GM19455 (cell line): ENCODE data around the gene TARBP1.
"Not testable (repeated sequence)": the region's sequence is repeated elsewhere in the genome, so short reads cannot be mapped to it uniquely, and the experiment has no call there.

Experiments used
- ATAC-seq: cut with Tn5 transposase; IDR thresholded peaks from one replicate; pipeline ENCODE4 v1.9.1; 2021; ENCODE audit not compliant: unreplicated experiment

TARBP1 gene, protein sequence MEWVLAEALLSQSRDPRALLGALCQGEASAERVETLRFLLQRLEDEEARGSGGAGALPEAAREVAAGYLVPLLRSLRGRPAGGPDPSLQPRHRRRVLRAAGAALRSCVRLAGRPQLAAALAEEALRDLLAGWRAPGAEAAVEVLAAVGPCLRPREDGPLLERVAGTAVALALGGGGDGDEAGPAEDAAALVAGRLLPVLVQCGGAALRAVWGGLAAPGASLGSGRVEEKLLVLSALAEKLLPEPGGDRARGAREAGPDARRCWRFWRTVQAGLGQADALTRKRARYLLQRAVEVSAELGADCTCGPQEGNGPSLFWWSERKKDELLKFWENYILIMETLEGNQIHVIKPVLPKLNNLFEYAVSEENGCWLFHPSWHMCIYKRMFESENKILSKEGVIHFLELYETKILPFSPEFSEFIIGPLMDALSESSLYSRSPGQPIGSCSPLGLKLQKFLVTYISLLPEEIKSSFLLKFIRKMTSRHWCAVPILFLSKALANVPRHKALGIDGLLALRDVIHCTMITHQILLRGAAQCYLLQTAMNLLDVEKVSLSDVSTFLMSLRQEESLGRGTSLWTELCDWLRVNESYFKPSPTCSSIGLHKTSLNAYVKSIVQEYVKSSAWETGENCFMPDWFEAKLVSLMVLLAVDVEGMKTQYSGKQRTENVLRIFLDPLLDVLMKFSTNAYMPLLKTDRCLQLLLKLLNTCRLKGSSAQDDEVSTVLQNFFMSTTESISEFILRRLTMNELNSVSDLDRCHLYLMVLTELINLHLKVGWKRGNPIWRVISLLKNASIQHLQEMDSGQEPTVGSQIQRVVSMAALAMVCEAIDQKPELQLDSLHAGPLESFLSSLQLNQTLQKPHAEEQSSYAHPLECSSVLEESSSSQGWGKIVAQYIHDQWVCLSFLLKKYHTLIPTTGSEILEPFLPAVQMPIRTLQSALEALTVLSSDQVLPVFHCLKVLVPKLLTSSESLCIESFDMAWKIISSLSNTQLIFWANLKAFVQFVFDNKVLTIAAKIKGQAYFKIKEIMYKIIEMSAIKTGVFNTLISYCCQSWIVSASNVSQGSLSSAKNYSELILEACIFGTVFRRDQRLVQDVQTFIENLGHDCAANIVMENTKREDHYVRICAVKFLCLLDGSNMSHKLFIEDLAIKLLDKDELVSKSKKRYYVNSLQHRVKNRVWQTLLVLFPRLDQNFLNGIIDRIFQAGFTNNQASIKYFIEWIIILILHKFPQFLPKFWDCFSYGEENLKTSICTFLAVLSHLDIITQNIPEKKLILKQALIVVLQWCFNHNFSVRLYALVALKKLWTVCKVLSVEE (N-terminal part only)

DNA sequence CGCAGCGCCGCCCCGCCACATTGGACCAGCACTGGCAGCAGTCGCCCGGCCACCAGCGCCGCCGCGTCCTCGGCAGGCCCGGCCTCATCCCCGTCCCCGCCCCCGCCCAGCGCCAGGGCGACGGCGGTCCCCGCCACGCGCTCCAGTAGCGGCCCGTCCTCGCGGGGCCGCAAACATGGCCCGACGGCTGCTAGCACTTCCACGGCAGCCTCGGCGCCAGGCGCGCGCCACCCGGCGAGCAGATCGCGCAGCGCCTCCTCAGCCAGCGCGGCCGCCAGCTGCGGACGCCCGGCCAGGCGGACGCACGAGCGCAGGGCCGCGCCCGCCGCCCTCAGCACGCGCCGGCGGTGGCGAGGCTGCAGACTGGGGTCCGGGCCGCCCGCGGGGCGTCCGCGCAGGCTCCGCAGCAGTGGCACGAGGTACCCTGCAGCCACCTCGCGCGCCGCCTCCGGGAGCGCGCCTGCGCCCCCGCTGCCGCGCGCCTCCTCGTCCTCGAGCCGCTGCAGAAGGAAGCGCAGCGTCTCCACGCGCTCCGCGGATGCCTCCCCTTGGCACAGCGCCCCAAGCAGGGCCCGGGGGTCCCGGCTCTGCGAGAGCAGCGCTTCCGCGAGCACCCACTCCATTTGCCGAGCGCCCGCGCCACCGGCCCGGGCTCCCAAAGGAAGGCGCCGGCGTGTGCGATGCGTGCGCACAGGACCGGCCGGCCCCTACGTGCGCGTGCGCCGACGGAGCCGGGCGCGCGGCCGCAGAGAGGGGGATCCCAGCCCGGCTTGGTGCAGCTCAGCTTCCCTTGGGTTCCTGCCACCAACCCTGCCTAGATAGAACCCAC, at the start of gene TARBP1:
TSS of gene TARBP1 (minus strand) at position 699 of the 829 bp plus-strand sequence. CDS start at position 623, 76 bp downstream.
- ATAC-seq: peak; percentile 74

DNA sequence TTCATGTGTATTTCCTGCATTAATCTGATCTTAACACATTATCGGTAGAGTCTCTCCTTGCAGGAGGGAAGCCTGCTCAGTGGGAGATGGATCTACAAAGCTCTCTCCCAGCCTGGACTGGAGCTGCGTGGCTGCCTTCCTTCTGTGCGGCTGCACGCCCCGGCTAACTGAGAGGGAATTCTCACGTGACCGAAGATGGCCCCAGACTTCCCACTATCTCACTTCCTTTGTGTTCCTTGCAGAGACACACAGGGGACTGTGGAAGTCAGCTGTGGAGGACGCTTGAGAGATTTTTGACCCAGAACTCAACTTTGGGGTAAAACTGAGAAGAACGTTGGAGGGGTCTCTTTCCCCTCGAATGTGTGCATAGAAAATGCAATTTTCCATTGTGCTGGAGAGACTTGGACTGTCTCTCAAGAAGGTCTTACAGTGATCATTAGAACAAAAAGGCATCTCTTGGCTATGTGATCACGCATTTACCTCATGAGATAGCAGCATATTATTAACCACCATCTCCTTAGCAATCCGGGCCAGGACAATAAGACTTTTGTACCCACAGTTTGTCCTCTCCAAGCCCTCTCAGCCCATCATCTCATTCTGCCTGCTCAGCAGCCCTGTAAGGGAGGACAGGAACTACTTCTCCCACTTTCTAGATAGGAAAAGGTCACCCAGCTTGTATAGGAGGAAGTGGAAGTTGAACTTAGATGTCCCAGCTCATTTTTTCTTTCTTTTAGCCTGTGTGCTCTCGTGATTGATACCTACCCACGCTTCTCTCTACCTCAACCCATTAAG, 49.3 kb upstream of the TARBP1 start:
- ATAC-seq: no peak

DNA sequence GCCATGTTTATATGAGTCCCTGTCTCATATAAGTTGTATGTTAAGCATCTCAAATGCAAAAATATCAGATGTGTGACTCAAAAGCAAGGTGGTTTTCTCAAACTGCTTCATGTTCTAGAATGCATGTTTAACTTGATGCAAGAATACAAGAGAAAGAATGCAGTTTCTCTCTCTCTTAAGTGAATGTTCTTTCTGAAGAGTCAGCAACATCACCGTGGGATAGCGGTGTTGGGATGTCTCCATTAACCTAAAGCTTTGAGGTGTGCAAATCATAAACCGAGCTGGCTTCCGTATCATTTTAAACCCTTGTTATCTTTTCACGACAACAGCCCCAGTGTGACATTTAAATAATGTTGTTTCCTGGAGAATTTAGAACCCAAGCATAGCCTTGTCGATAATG, 48.4 kb upstream of the TARBP1 start:
- no peak for ATAC-seq

DNA sequence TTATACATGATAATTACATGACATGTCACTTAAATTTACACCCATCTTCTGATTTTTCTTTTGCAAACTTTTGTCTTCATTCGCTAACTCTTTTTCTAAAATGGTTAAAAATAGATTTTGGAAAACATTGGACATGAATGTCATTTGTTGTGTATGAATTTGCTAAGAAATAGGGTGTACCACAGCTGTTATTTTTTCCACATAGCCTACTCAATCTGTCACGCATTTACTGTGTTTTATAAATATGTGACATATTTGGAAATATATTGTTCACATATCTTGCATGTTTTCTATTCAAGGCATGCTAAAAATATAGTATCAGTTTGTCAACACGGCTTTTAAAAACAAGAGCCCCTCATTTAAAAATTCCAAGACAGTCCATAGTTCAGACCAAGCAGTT, 47.9 kb upstream of the TARBP1 start:
- ATAC-seq: no peak

DNA sequence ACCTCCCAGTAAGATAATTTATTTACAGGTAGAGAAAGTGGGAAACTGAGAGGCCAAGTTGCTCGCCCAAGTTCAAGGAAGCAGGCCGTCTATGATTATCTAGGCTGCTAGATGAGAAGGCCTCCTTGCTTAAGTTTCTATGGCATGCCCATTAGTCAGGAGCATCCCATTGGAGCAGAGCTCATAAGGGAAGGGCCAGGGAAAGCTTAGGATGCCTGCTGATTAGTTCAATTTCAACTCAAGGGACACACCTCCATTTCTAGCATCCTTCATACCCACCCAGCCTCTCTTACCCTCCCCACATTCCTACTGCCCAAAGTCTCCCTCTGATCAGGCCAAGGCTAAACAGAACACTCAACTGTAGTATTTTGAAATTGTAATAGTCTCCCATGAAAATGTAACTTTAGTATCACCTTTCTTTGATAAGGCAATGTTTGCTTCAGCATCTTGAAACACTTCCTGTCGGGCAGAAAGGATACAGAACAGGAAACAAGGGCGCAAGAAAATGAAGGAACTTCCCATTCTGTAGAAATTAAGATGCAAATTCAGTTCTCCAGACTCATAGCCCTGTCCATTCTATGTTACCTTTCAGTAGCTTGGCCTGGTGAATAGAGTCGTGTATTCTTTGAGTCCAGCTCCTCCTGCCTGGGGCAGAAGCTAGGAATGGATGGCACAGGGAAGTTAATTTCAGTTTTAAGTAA, 46.3 kb upstream of the TARBP1 start:
- ATAC-seq: no peak

DNA sequence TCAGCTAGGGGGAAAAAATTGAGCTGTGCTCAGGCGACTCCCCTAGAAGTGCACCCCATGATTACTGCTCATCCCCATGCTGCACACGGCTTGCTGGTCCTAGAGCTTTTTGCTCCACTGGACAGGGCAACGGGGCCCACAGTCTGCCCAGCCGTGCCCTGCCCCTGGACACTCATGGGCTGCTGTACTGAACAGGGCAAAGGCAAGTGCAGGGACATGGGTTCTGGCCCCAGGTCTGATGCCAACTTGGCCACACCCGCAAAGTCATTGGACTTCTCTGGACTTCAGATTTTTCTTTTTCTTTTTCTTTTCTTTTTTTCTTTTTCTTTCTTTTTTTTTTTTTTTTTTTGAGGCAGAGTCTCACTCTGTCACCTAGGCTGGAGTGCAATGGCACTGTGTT, 42.9 kb upstream of the TARBP1 start:
- ATAC-seq: no peak

DNA sequence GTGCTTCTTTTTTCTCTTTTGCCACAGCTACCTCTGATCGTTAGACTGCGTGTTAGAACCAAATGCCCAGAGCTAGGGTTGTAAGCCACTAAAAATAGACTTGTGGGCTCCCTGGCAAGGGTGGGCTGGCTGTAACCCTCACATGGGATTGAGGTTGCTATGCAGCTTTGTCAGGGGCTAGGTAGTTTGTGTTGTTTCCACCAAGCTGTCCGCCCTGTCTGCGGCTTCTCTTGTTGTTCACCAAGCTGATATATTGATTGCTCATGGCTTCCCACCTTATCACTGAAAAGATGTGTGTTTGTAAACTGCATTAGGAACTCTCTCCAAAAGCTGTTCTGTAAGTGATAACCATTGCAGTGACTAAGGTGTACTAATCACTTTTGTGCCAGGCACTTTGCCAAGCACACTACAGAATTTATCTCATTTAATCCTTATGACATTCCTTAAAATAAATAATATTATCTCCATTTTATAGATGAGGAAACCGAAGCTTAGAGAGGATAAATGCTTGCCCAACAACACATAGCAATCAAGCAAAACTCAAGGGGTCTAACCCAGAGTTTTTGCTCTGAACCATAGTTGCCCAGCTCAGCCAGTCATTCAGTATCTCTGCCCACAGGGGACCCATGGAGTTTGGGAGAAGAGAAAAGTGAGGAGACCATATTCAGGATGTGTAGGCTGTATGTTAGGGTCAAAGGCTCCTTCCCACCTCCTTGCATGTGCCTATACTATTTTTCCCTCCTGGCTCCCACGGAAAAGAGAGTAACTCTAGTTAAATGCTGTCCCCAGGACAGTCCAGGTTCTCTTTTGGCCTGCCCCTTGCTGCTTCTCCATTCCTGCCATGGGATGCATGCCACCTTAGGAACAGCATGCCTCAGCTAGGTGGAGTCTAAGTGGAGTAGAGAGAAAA, 42.2 kb upstream of the TARBP1 start:
- no peak for ATAC-seq

DNA sequence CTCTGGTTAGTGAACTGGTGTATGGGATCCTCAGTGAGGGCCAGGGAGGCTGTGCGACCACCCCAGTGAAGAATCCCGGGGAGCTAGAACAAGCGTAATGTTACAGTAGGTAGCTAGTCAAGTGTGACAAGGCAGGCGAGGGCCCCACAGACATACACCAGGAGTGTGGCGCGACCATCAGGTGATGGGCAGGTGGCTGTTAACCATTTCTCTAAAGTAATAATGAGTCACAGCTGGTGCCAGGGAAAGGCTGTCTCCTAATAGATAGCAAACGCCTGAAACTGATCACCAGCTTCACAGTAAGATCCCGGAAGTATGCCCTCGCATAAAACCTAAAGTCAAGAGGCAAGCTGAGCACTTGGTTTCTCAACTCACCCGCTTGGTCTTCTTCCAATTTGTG, 40.5 kb upstream of the TARBP1 start:
- ATAC-seq: no peak

DNA sequence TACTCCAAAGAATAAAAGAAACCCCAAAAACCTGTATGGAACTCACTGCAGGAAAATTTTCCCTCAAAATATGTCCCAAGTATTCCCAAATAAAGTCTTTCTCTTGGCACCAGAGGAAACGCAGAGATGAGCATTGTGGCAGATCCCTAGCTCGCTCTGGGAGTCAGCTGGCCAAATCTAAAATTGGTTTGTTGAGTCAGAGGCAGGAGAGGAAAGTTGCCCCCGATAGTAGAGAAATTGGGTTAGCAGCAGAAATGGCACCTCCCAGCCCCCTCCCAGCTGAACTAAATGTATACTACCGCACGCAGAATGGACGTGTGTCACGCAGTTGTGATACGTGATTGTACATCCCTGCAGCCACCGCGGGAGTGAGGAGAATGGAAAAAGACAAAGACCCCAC, 39.9 kb upstream of the TARBP1 start:
- ATAC-seq: no peak

DNA sequence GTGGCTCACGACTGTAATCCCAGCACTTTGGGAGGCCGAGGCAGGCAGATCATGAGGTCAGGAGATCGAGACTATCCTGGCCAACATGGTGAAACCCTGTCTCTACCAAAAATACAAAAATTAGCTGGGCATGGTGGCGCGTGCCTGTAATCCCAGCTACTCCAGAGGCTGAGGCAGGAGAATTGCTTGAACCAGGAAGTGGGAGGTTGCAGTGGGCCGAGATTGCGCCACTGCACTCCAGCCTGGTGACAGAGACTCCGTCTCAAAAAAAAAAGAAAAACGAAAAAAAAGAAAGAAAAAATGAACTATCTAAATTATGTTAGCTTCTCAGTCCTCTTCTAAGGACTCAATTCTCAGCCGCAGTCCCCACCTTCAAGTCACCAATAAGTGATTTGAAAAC, 39.1 kb upstream of the TARBP1 start:
- not testable (repeated sequence) for ATAC-seq

DNA sequence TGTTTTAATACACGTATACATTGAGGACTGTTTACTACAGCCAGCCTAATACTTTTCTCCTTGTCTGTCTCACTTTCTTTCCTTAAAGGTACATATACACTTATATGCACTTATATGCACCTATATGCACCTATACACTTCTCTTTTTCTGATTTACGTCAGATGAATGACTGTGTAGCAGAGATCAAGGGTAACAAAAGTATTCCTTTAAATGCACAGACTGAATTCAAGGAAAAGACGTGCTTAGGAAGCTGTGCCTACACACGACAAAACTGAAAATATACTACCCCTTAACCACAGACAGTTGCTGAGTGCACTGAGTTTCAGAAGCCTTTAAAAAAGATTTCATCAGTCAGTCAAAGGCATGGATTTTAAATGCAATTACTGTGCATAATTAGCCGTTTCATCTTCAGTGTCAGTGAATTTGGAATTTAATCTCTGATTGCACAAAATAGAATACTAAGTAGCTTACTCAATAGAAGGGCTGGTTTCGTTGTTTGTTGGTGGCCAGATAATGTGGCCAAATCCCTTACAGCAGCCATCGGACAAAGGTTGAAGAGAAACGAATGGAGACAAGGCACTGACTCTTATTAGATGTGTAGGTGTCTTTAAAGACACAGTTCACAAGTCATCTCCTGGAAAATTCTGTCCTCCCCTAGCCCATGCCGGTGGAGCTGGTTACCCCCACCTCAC, 38.3 kb upstream of the TARBP1 start:
- no peak for ATAC-seq

DNA sequence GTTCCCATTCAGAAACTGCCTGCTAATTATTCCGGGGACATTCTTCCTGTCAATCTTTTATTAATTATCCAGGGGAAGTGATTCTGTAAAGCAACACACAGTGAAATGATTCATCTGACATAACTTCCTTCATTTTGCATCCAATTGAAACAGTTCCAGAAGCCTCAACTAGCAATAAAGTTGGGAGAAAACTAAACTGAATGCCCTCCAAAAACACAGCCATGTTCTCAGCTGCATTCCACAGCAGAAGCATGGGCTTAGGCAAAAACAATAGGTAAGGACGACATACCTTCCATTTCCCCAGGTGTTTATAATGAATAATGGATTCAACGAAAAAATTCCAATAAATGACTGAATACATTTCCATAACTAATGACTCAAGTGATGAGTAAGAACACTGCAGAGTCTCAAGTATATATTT, 36.9 kb upstream of the TARBP1 start:
- ATAC-seq: no peak

DNA sequence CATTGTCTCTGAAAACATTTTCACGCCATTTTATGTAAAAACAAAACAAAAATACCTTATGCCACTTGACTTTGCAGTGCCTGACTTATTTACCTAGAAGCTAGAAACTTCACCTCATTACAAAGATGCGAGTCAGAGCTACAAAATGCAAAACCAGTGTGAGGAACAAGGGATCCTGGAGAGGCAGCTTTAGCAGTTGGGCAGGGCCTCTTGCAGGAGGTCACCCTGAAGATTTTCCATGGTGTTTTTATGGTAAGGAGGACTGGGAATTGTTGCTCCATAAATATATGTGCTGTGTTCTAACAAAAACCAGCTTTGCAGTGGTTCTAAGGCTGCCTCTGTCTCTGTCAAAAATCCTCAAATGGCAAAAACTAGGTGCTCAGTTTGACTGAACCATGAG, 36.4 kb upstream of the TARBP1 start:
- no peak for ATAC-seq

DNA sequence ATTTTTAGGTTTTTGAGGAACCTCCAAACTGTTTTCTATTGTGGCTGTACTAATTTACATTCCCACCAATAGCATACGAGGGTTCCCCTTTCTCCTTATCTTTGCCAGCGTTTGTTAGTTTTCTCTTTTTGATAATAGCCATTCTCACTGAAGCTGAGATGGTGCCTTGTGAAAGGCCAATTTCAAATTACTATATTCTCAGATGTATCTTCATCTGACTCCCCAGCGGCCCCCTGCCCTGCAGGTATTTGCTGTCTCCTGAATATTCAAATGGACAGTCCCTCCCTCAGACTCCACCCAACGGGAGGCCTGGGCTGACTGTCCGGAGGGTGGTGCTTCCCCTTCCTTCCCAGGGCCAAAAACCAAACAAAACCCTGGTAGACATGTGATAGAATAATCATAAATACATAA, 33.5 kb upstream of the TARBP1 start:
- ATAC-seq: no peak

DNA sequence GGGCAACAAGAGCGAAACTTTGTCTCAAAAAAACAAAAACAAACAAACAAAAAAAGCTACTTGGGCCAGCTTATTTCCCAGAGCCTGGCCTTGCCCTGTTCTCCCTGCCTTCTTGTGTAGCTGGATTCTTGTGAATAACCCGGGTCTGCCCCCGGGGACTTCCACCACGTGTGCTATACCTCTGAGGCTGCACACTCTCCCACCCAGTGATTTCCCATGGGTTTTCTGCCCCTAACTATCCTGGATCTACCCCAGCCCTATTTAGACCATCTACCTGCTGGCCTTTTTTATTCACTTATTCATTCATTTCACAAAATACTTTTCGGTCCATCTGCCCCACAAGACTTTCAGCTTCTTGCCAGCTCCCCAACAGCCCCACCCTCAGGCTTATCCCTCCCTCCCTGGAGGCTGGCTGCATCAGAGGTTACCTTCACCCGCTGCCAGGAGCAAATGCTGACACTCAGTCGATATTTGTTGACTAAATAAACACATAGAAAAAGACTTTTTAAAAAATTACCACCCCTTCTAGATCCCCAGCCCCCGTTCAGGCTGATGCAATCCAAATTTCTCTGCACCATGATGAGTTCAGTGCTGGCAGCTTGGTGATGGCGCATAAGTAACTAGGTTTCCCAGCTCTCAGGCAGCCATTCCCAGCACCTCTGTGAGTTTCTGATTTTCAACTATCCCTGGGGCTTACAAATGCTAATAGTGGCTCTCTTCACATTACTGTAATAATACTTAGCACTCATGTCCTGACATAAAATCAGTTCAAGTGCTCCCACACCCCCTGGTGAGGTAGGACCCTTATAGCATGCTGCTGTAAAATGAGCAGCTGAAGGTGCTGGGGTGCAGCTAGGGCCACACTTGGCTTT, 30.7 kb upstream of the TARBP1 start:
- ATAC-seq: no peak

DNA sequence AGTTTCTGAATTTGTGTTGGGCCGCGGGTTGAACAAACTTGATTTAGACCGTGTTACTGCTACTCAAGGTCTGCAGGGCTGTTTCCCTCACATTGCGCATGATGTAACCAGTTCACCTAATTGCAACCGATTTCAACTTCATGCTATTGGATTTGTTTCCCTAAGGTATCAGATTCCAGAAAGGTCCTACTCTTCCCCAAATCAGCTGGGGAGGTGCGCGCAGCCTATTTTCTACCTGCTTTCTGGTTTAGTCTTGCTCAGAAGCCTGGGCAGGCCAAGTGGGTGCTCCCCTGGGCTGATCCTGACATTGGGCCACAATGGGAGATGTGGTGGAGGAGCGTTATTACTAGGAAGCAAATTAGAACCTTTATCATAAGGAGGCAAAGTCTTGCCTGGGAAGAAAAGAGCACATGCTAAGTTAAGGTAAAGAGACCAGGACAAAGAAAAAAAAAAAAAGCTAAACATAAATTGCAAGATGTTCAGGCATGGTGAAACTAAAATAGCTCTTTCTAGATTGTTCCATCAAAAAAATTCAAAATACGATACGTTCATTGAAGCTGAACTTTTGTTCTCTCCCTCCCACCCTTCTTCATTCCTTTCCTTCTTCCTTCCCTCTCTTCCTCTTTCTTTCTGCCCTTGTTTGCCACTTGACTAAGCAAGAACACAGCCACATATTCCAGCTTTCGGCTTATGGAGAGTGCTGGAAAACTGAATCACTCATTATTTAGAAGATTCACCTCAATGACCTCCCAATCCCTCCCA, 28.8 kb upstream of the TARBP1 start:
- ATAC-seq: no peak
